ENCODE data around the gene TIMMDC1. TPM values are rescaled to one million over a fixed set of nuclear protein-coding genes. Genes with fewer than 3 reads are reported as not detected.
A peak's percentile ranks its signal among the peaks of the same experiment; 100 is the strongest.

The TIMMDC1 gene
- total RNA-seq, 1 experiment from 2014 or later = 121 TPM

- TF ChIP-seq TCF7L2 (IDR thresholded peaks at IDR 0.05; ENCODE audit: borderline replicate concordance, extremely low read depth, insufficient read depth, insufficient read length) (peak; percentile 65), SP1 (IDR thresholded peaks at IDR 0.05; ENCODE audit: low read depth) (peak; percentile 83), ZNF274 (IDR thresholded peaks at IDR 0.05; ENCODE audit: low read depth, low read length) (no peak), ATF3 (IDR thresholded peaks at IDR 0.05) (no peak), SIN3A (IDR thresholded peaks at IDR 0.05; ENCODE audit: low read depth) (peak; percentile 97)
Measured at GRCh38 chr3:119463171-119464169, 34.9 kb upstream of the TIMMDC1 start, which contains the start of gene TMEM39A (continued).

GRCh38 chr3:119468041-119468440 lies 30.3 kb upstream of the TIMMDC1 start:
- peak overlapping the region; percentile 80 for H3K4me2 ChIP-seq (ENCODE audit: low read length)
- H3K4me3 ChIP-seq (replicated peaks in 1 of 2; ENCODE audit: low read depth in 1 of 2, low read length in 2 of 2) = peak overlapping the region; percentile 73 to 80
- RAD21 ChIA-PET (ENCODE audit: low non-redundant PET in 1 of 2, low total read pairs in 2 of 2, uncharacterized antibody in 2 of 2, unreplicated experiment in 2 of 2) = no interaction called here
- H4K20me1 ChIP-seq (ENCODE audit: insufficient read depth) = no peaks in the 10 kb centered on the region
- no peaks in the 10 kb centered on the region for H3K27me3 ChIP-seq (ENCODE audit: insufficient read depth, low read length)
- CTCF ChIA-PET = no interaction called here
- TSS peak; percentile 53 for BruUV-seq (replicated peaks)
- H2AFZ ChIP-seq (ENCODE audit: low read depth, low read length, poor library complexity, severe bottlenecking) = peak overlapping the region; percentile 92
- peaks cover 15 to 25% of the 10 kb centered on the region in 2 experiments for H3K4me1 ChIP-seq (ENCODE audit: control insufficient read depth in 1 of 2, insufficient read depth in 2 of 2, low read length in 2 of 2)
- H3K9ac ChIP-seq (ENCODE audit: low read length) = peak overlapping the region; percentile 73
- intact Hi-C loops (cut with micrococcal nuclease) = loop anchor here (2.0 to 10.0 kb wide), 3 partner anchors 31 to 627 kb away; partner anchors contain the start of genes COX17, GSK3B and TIMMDC1
- H3K9me2 ChIP-seq (ENCODE audit: insufficient read depth) = no peaks in the 10 kb centered on the region
- DNase-seq (ENCODE audit: low read depth, low spot score) (no peak), ATAC-seq (no peak)
- H3K27ac ChIP-seq (ENCODE audit: low read depth, low read length) = peak overlapping the region; percentile 67
- no peaks in the 10 kb centered on the region; a peak in 1 of 4 replicates for H3K36me3 ChIP-seq (ENCODE audit: control insufficient read depth in 1 of 2, insufficient read depth in 2 of 2, low read length in 2 of 2)
- H3K79me2 ChIP-seq (ENCODE audit: insufficient read depth, low read length) = peaks cover 4% of the 10 kb centered on the region
- POLR2A ChIA-PET = no interaction called here
- no peaks in the 10 kb centered on the region for H3K9me3 ChIP-seq (ENCODE audit: control insufficient read depth in 1 of 2, insufficient read depth in 1 of 2, low read depth in 1 of 2, low read length in 2 of 2)
- TF ChIP-seq ZNF274 (IDR thresholded peaks at IDR 0.05; ENCODE audit: low read depth, low read length) = no peak
- no peak; the same call in 1 of the 2 replicates for TF ChIP-seq ZFX (IDR thresholded peaks at IDR 0.05)
- no peak for TF ChIP-seq EZH2 (IDR thresholded peaks at IDR 0.05)
- TF ChIP-seq ZBTB33 (IDR thresholded peaks at IDR 0.05; ENCODE audit: extremely low read depth, insufficient replicate concordance, low read length) = no peak
- TF ChIP-seq SP1 (IDR thresholded peaks at IDR 0.05; ENCODE audit: low read depth) = no peak
- TF ChIP-seq TCF7L2 (IDR thresholded peaks at IDR 0.05; ENCODE audit: borderline replicate concordance, extremely low read depth, insufficient read depth, insufficient read length) = no peak
- TF ChIP-seq POLR2AphosphoS5 (IDR thresholded peaks at IDR 0.05; ENCODE audit: low read depth, low read length) = no peak
- TF ChIP-seq CBX3 (IDR thresholded peaks at IDR 0.05; ENCODE audit: low read depth) = no peak
- no peak for TF ChIP-seq SIN3A (IDR thresholded peaks at IDR 0.05; ENCODE audit: low read depth)
- TF ChIP-seq RAD21 (IDR thresholded peaks at IDR 0.05; ENCODE audit: low read depth) = no peak
- no peak for TF ChIP-seq MAX (IDR thresholded peaks at IDR 0.05)
- no peak for TF ChIP-seq ATF3 (IDR thresholded peaks at IDR 0.05)
- TF ChIP-seq EZH2phosphoT487 (IDR thresholded peaks at IDR 0.05; ENCODE audit: borderline replicate concordance) = no peak
- TF ChIP-seq YY1 (IDR thresholded peaks at IDR 0.05; ENCODE audit: extremely low read depth, insufficient replicate concordance, low read depth, low read length) = no peak
- TF ChIP-seq CTCF (IDR thresholded peaks at IDR 0.05 in 2 of 3, conservative IDR thresholded peaks at IDR 0.05 in 1 of 3; ENCODE audit: borderline replicate concordance in 1 of 3, insufficient read depth in 1 of 3, low read depth in 2 of 3, low read length in 2 of 3) = no peak
- no peak for TF ChIP-seq EGR1 (IDR thresholded peaks at IDR 0.05; ENCODE audit: low read depth)
